ENCODE measurements around the gene MIPOL1. TPM values are rescaled to one million over a fixed set of nuclear protein-coding genes. Genes with fewer than 3 reads are reported as not detected.

The MIPOL1 gene
- total and polyA plus RNA-seq, 7 experiments from 2014 or later = 0.12 to 0.69 (median 0.27) TPM; not detected in 4

Other genes with a start within 250 kb of the MIPOL1 start
- not detected for gene SLC25A21, start 25.3 kb upstream of the MIPOL1 start, total RNA-seq
- not detected for gene SLC25A21, start 25.3 kb upstream of the MIPOL1 start, polyA plus RNA-seq